OCI-LY7 (cell line): ENCODE results near the gene ZNF615.
"Not testable (repeated sequence)": the region's sequence is repeated elsewhere in the genome, so short reads cannot be mapped to it uniquely, and the experiment has no call there.

ENCODE experiments used
- CTCF ChIP-seq: fragments of 200-600 bp; sonication (generic); conservative IDR thresholded peaks from 2 replicates; pipeline ENCODE4 v1.5.1; 2014; ENCODE audit warnings: mild to moderate bottlenecking, antibody characterized with exemption, low read length, moderate library complexity, mixed read lengths
- EZH2phosphoT487 ChIP-seq: fragments of 200-600 bp; sonication (generic); IDR thresholded peaks from 2 replicates; pipeline ENCODE4 v1.6.1; 2018; ENCODE audit warnings: low read depth, borderline replicate concordance, mild to moderate bottlenecking, mixed run types, antibody characterized with exemption, low read length, moderate library complexity, mixed read lengths

GRCh38 chr19:51960621-51961233 is 47.3 kb downstream of the ZNF615 start:
- not testable (repeated sequence) for TF ChIP-seq CTCF, EZH2phosphoT487
